Measurements from ENCODE around the gene COL6A3.

COL6A3 gene

DNA sequence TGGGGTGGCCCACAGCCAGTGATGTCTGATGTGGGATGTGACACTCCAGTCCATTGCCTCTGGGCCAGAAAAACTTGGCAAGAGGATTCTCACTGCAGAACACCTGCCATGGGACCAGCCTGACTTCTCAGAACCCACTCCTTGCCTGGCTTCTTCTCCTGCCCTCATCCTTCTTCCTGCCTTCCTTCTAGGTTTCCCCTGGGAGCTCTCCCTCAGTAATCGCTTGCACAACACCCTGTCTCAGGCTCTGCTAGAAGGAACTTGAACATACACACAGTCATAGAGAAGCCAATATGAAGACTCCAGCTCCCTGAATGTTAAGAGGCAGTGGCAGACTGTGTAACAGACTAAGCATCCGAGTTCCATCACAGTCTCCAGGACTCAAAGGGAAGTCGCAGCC lies 4.3 kb upstream of the COL6A3 start:
- Histone ChIP-seq H3K9me3 (ENCODE audit: control insufficient read depth, insufficient read depth, low read depth, low read length) (no peaks in the 10 kb centered on the region), H3K4me3 (ENCODE audit: low read depth, low read length) (no peak overlapping the region), H3K4me1 (ENCODE audit: control insufficient read depth, insufficient read depth, low read length) (peaks cover 5% of the 10 kb centered on the region), H3K27ac (ENCODE audit: extremely low read depth, low read depth, low read length) (no peak overlapping the region), H3K36me3 (ENCODE audit: control insufficient read depth in 2 of 2, insufficient read depth in 1 of 2, low read length in 2 of 2) (no peaks in the 10 kb centered on the region)
- ChIA-PET CTCF (interaction anchor here (0.6 to 5.2 kb wide), 5 partner anchors 10 to 330 kb away, joined by 3 to 72 read pairs (median 4); no protein-coding TSS in a partner anchor), POLR2A (no interaction called here)
- TF ChIP-seq, protein P1, sequence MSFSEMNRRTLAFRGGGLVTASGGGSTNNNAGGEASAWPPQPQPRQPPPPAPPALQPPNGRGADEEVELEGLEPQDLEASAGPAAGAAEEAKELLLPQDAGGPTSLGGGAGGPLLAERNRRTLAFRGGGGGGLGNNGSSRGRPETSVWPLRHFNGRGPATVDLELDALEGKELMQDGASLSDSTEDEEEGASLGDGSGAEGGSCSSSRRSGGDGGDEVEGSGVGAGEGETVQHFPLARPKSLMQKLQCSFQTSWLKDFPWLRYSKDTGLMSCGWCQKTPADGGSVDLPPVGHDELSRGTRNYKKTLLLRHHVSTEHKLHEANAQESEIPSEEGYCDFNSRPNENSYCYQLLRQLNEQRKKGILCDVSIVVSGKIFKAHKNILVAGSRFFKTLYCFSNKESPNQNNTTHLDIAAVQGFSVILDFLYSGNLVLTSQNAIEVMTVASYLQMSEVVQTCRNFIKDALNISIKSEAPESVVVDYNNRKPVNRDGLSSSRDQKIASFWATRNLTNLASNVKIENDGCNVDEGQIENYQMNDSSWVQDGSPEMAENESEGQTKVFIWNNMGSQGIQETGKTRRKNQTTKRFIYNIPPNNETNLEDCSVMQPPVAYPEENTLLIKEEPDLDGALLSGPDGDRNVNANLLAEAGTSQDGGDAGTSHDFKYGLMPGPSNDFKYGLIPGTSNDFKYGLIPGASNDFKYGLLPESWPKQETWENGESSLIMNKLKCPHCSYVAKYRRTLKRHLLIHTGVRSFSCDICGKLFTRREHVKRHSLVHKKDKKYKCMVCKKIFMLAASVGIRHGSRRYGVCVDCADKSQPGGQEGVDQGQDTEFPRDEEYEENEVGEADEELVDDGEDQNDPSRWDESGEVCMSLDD (tag by site-specific recombination; IDR thresholded peaks at IDR 0.05): no peak
- TF ChIP-seq SALL2 (tag by site-specific recombination; IDR thresholded peaks at IDR 0.05; ENCODE audit: borderline replicate concordance) (no peak), ZNF354C (tag by site-specific recombination; IDR thresholded peaks at IDR 0.05; ENCODE audit: borderline replicate concordance, low read depth) (no peak), ZBTB21 (tag by site-specific recombination; IDR thresholded peaks at IDR 0.05) (no peak), ZNF518A (tag by site-specific recombination; conservative IDR thresholded peaks at IDR 0.05; ENCODE audit: low read depth) (no peak), ZXDB (tag by site-specific recombination; IDR thresholded peaks at IDR 0.05) (no peak), EGR2 (tag by site-specific recombination; IDR thresholded peaks at IDR 0.05; ENCODE audit: low read depth) (no peak), ZNF394 (tag by site-specific recombination; IDR thresholded peaks at IDR 0.05; ENCODE audit: borderline replicate concordance) (no peak)

GRCh38 chr2:237412988-237413776 lies 782 bp downstream of the COL6A3 start:
- no peaks in the 10 kb centered on the region for H3K36me3 ChIP-seq (ENCODE audit: control insufficient read depth in 2 of 2, insufficient read depth in 1 of 2, low read length in 2 of 2)
- no peak overlapping the region for H3K27ac ChIP-seq (ENCODE audit: extremely low read depth, low read depth, low read length)
- no peak overlapping the region for H3K4me3 ChIP-seq (ENCODE audit: low read depth, low read length)
- ChIA-PET CTCF (interaction anchor here (0.6 to 1.6 kb wide), 4 partner anchors 8 to 318 kb away, joined by 3 to 5 read pairs (median 4); no protein-coding TSS in a partner anchor), POLR2A (interaction anchor here (1.2 kb wide), 1 partner anchor 62 kb away, joined by 6 read pairs; no protein-coding TSS in a partner anchor)
- H3K4me1 ChIP-seq (ENCODE audit: control insufficient read depth, insufficient read depth, low read length): no peaks in the 10 kb centered on the region
- H3K9me3 ChIP-seq (ENCODE audit: control insufficient read depth, insufficient read depth, low read depth, low read length): no peaks in the 10 kb centered on the region
- TF ChIP-seq FEZF1 (tag by site-specific recombination; IDR thresholded peaks at IDR 0.05): no peak
- no peak for TF ChIP-seq ZNF280D (tag by site-specific recombination; IDR thresholded peaks at IDR 0.05)
- TF ChIP-seq ZNF585B (tag by site-specific recombination; IDR thresholded peaks at IDR 0.05): no peak
- TF ChIP-seq ZFP37 (tag by site-specific recombination; IDR thresholded peaks at IDR 0.05): no peak
- no peak for TF ChIP-seq YY2 (tag by site-specific recombination; IDR thresholded peaks at IDR 0.05)
- TF ChIP-seq ZNF629 (tag by site-specific recombination; IDR thresholded peaks at IDR 0.05): no peak
- TF ChIP-seq ZNF311 (tag by site-specific recombination; IDR thresholded peaks at IDR 0.05; ENCODE audit: borderline replicate concordance): no peak
- no peak for TF ChIP-seq ZNF776 (tag by site-specific recombination; IDR thresholded peaks at IDR 0.05; ENCODE audit: borderline replicate concordance)
